Activated CD4-positive, alpha-beta T cell treated with anti-CD3 and anti-CD28 coated beads, Interleukin-2, amount 50 U/mL, for 16 hours (primary cell): ENCODE results near the gene YWHAH.

Experiments used
- DNase-seq: peaks from one replicate; pipeline ENCODE4 v3.0.0-alpha.2; 2020

The YWHAH gene

DNA sequence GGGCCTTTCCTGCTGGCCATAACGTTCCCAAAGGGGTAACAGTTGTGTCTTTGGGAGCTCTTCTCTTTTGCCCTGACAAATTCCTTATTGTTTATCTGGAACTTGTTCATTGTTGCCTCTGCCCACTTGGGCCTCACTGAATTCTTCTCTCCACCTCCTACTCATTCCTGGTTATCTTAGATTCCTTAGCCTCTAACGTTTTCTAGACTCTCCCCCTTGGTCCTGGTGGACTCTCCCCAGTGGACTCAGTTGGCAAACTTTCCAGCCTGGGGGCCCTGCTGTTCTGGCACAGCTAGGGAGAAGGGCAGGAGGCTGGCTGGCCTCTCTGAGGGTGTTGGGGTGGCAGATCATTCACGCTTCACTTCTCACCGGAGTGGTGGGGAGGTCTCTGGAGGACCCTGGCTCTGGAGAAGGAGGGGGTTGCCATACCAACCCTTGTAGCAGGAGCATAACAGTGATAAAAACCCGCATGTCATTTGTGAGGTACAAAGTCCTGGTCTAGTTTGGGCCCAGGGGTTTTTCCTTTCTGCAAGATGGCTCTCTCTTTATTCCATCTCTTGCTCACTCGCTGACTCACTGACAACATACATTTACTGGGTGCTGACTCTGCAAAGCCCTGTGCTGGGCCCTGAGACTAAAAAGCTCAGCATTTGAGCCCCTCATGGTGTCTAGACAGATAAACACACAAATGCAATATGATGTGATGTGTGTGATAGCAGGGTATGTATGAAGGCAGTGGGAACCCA lies 39.7 kb downstream of the YWHAH start:
- DNase-seq = no peak

DNA sequence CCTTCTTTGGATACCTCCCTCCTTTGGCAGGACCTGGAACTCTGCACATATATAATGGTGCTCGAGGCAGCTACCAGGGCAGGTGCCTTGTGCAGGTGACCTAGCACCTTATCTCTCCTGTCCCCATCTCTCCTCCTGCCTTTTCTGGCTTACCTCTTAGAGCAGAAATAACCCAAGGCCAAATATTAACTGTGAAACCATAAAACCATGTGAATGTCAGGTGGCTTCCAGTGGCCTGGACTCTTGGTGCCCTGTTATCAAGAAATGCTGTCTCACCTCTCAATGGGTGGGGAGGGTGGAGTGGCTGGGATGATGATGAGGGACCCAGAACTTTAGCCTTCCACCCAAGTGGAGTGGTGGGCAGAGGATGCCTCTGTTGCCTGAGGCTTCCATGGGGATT lies 42.9 kb downstream of the YWHAH start:
- no peak for DNase-seq

DNA sequence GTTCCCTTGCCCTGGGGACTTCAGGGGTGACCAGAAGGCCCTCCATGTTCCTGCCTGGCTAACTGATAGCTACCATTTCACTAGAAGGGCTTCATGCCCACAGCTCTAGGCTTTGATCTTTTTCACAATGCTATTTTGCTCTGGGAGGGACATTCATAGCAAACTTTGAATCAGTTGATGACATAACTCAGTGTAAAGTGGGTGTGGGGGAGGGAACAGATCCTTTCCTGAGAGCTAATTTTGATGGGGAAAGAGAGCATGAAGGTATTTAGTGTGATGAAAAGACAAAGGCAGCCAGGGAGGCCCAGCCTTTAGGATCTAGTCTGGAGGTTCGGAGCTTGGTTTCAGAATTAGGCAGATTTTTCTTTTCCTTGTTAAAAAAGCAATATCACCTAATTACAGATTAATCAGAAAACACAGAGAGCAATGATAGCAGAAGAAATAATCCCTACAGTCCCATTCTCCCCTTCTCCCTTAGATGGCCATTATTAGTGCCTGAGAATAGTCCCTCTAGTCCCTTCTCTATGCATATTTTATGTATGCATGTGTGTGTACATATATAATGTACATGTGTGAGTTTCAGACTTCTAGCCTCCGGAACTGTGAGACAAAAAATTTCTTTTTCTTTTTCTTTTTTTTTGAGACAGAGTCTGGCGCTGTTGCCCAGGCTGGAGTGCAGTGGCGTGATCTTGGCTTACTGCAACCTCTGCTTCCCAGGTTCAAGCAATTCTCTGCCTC lies 46.9 kb downstream of the YWHAH start:
- no peak for DNase-seq

DNA sequence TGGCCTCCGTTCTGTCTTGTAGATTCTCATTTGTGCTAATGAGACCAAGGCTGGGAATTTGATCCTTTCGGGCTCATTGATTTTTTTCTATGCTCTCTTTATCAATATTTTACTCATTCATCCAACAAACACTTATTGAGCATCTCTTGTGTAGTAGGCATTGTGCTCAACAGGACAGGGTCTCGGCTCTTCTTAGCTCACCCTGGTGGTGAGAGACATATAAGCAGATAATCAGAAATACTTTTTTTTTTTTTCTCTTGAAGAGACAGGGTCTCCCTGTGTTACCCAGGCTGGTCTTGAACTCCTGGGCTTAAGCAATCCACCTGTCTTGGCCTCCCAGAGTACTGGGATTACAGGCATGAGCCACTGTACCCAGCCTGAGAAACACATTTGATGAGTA lies 50.7 kb downstream of the YWHAH start:
- no peak for DNase-seq

DNA sequence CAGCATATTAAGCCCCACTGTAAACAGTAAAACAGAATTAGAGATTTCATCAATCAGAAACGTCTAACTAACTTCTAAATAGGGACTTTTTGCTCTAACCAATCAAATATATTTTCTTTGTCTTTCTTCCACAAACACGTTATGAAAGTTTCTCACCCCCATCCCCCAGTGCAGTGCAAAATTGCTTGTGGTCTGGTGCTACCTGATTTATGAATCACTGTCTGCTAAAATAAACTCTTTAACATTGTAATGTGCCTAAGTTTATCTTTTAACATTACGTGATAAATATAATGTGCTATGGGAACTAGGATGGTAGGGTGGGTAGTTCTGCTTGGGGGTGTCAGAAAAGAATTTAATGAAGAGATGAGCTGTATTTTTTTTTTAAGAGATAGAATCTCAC lies 51.5 kb downstream of the YWHAH start:
- DNase-seq = no peak

- no peak for DNase-seq
Measured at GRCh38 chr22:31998784-31999385, 54.5 kb downstream of the YWHAH start.

DNA sequence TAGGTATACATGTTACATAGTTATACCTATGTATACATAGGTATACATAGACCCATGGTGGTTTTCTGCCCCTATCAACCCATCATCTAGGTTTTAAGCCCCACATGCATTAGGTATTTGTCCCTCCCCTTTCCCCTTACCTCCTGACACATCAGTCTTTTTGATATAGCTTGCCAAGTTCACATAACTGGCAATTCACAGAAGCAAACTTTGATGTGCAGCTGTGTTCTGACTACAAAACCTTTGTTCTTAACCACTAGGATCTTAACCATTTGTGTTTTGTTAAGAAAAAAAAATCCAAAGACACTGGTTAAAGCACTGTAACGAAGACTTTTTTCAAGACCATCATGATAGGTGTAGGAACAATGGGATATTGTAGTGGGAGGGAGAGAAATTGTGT lies 55.8 kb downstream of the YWHAH start:
- no peak for DNase-seq

- DNase-seq = no peak
Measured at GRCh38 chr22:32005453-32005852, 61.1 kb downstream of the YWHAH start.
